ENCODE data around the gene MORN1.
"Not testable (repeated sequence)": the region's sequence is repeated elsewhere in the genome, so short reads cannot be mapped to it uniquely, and the experiment has no call there.

MORN1 gene

DNA sequence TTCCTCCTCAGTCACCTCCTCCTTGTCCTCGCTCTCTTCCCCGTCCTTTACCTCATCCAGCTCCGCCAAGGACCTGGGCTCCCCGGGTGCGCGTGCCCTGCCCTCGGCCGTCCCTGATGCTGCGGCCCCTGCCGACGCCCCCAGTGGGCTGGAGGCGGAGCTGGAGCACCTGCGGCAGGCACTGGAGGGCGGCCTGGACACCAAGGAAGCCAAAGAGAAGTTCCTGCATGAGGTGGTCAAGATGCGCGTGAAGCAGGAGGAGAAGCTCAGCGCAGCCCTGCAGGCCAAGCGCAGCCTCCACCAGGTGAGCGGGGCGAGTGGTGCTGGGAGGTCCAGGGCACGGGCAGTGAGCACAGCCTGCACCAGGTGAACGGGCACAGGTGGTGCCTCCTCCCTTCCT, 87.1 kb downstream of the MORN1 start:
- DNase-seq (ENCODE audit: low spot score): no peak

- DNase-seq (ENCODE audit: low spot score): no peak
Observed at GRCh38 chr1:2303781-2304180, 87.6 kb downstream of the MORN1 start.

DNA sequence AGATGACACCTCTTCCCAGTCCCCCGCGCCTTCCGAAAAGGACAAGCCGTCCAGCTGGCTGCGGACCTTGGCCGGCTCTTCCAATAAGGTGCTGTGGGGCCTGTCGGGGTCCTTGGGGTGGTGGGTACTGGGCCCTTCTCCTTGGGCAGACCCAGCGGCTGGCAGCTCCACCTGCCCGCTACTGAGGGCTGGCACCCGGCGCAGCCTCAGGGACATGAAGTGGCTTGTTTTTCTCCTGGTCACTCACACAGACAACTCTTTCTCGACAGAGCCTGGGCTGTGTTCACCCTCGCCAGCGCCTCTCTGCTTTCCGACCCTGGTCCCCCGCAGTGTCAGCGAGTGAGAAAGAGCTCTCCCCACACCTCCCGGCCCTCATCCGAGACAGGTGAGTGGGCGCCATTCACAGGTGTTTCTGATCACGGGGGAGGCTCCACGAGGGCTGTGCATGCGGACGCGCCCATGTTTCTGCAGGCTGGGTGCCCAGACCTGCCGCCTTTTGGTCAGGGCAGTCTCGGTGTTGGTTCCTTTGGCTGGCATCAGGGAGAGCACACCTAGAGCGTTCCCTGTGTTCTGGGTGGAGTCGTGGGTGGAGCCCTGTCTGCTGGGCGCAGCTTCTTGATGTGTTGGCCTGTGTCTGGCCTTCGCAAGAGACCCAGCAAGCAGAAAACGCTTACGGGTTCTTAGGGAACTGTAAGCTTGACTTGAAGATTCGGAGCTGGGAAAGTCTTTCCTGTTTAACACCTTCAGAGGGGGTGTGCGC, 88.2 kb downstream of the MORN1 start:
- no peak for DNase-seq (ENCODE audit: low spot score)

- no peak for DNase-seq (ENCODE audit: low spot score)
Observed at GRCh38 chr1:2302292-2302925, 88.9 kb downstream of the MORN1 start.

DNA sequence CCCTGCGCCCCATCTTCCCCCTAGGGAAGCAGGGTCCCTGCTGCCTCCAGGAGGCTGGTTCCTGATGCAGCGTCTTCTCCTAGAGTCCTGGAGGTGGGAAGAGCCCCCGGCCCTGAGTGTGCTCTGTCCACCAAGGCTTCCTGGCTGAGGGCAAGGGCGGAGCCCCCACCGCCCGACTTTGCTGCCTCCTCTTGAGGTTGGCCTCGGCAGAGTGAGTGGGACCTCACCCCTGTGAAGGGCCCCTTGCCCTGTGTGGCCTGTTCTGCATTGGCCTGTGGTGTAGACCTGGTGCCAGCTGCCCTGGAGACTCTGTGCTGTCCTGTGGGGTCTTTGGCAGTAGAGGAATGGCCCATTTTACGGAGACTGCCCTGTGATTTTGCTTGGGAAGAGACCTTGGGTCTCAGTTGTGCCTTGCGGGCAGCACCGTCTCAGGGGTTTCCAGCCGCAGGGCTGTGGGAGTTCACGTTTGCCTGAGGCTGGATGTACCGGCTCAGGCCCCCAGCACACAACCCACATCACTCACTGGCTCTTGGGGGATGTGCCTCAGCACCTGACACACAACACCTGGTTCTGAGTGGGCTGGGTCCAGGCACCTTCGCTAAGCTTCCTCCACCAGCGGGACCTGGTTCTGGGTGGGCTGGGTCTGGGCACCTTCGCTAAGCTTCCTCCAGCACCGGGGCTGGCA, 89.6 kb downstream of the MORN1 start:
- DNase-seq (ENCODE audit: low spot score): no peak

- DNase-seq (ENCODE audit: low spot score): peak; percentile 84
Observed at GRCh38 chr1:2300851-2301606, 90.3 kb downstream of the MORN1 start.

DNA sequence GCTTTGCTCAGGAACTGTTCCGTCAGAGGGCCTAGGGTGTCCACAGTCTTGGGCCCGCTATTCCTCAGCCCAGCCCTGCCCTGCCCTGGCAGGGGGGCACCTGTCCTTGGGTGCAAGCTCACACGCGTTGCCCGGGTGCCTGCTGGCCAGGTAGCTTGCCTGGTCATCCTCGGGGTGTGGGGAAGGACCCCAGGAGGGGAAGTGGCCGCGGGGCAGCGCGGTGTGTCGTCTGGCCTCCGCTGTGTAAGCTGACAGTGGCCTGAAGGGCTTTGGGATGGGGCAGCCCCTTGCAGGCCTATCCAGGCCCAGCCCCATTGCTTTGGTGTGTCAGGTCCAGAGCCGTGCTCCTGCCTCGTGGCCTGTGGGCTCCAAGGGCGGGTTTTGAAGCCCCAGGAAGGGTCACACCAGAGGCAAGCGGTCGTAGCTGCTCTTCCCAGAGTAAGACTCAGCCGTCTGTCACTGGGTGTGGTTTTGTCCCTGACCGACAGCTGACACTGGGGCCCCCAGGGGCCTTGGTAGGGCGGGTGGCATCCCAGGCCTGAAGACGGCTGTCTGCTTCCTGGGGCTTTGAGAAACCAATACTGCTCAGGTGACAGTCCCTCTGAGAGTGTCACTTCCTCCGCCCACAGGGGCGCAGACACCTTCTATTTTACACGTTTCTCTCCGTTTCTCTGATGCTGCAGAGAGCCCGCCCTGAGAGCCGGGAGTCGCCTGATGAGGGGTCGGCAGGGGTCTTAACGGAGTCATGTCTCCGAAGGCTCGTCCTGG, 91.2 kb downstream of the MORN1 start:
- peak; percentile 81 for DNase-seq (ENCODE audit: low spot score)

DNA sequence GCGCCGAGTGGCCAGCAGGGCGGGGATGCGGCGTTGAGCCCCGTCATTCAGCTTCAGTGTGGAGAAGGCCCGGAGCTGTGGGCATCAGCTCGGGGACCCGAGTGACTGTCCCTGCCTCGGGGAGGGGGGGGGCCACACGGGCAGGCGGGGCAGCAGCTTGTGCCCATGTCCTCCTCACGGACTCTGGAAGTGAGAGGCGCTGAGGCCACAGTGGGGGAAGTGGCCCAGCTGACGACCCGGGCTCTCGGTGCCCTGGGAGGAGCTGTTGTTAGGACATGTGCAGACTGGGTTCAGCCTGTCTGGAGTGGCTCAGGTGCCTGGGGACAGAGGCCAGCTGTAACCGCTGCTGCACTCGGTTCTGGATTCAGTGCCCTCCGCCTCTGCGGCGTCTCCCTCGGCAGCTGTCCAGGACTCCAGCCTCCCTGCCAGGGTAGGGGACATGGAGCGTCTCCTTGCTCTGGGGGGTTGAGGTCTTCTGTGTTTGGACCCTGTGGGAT, 92.2 kb downstream of the MORN1 start:
- DNase-seq (ENCODE audit: low spot score): no peak

- DNase-seq (ENCODE audit: low spot score): no peak
Observed at GRCh38 chr1:2298685-2299084, 92.7 kb downstream of the MORN1 start.

DNA sequence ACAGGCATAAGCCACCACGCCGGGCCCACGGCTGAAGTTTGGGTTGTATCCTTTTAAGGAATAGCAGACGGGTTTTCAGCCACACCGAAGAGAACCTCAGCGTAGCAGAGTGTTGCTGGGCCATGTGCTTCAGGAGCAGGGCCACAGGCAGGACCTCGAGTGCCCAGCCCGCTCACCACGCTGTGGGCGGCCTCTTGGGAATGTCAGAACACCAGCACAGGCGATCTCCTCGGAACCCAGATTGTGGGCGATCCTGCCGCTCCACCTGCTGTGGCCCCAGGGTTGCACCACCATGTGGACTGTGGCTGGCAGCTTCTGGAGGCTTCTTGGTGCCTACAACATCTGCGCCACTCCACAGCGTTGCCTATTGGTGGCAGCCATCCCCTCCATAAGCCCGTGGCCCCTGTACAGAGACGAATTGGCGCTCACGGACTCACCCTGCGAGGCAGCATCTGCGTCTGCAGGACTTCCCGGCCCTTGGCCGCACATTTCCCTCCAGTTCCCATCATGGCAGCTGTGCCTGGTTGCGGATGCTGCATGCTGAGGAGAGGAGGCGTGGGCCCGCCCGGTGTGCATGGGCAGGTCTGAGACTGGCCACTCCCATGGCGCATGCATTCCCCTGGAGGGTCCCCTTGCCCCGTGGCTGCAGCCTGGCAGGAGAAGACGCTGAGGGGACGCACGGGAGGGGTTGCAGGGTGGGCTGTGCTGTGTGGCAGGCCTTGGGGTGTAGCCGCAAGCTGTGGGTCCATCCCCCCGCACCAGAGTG, 93.9 kb downstream of the MORN1 start:
- DNase-seq (ENCODE audit: low spot score): no peak

DNA sequence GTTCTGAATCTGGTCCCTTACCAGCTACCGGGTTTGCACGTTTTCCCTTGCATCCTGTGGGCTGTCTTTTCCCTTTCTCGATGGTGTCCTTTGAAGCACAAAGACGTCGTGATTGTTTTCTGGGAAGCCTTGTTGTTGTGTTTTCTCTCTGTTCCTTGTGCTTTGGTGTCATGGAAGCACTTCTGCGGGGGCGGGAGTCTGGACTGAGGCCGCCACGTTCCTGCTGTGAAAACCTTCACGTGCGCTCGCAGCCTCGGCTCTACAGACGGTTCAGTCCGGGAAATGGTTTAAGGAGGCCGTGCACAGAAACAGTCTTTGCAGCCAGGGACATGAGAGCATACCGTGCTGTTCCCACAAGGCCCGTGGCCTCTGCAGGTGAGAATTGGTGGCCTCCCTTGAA, 94.7 kb downstream of the MORN1 start:
- DNase-seq (ENCODE audit: low spot score): no peak

DNA sequence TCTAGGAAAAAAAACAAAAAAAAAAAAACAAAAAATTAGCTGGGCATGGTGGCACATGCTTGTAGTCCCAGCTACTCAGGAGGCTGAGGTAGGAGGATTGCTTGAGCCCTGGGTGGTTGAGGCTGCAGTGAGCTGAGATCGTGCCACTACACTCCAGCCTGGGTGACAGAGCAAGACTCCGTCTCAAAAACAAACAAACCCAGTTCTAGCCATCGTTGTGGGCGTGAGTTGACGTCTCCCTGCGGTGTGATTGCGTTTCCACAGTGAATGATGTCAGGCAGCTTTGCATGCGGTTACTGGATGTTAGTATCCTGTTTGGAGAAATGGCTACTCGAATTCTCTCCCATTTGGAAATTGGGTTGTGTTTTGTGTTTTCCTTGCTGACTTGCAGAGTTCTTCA, 95.1 kb downstream of the MORN1 start:
- DNase-seq (ENCODE audit: low spot score): not testable (repeated sequence)

DNA sequence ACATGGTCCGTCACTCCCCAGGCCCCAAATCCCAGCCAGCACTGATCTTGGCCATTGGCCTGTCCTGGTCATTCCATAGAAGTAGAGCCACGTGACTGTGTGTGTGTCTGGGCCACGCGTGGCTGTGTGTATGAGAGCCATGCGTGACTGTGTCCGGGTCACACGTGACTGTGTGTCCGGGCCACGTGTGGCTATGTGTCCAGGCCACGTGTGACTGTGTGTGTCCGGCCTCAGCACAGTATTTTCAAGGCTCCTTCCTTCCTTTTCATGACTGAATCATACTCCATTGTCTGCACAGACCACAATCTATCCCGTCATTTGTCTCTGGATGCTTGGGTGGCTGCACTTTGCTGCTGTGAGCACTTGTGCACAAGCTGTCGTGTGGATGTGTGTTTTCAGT, 95.8 kb downstream of the MORN1 start:
- DNase-seq (ENCODE audit: low spot score): no peak

DNA sequence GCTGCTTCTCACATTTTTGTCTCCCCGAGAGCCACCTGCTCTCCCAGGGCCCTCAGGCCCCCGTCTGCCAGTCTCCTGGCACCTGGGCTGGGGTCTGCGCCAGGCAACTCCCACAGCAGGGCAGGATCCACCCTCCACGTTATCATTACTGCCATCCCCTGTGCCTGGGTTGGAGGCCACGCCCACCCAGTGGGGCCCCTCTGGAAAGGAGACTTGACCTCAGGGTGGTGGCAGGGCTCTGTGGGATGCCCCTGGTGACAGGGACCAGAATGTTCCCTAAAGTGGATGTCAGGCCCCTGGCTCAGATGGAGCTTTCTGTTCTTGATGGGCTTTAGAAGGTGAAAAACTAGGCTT, 96.7 kb downstream of the MORN1 start:
- DNase-seq (ENCODE audit: low spot score): no peak

DNA sequence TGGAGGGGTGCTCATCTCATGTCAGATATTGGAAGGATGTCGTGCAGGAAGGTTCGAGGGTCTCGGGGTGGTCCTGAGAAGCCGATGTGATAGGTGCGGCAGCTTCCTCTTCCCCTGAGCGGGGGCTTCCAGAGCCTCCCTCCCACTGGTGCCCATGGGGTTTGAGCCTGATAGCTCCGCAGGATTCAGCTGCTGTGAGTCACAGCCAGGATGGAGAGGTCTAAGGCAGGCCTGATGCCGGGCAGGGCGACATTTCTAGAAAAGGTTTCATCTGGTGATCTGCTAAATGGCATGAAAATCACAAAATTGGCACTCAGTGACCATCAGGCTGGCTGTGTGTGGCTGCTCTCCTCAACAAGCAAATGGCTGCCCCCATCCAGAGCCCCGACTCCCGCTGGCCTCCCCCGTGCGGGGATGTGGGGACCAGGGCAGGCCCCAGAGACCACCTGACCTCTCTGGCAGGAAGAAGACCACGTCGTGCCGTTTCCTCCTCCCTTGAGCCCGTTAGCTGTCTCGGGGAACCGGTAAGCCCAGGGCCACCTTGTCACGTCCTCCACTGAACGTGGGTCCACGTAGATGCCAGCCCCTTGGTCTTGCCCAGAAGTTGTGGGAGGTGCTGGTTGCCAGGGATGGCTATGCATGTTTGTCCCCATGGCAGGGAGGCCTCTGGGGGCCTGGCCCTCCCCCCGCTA, 97.2 kb downstream of the MORN1 start:
- no peak for DNase-seq (ENCODE audit: low spot score)

GRCh38 chr1:2292725-2293450, 98.5 kb downstream of the MORN1 start:
- no peak for DNase-seq (ENCODE audit: low spot score)

DNA sequence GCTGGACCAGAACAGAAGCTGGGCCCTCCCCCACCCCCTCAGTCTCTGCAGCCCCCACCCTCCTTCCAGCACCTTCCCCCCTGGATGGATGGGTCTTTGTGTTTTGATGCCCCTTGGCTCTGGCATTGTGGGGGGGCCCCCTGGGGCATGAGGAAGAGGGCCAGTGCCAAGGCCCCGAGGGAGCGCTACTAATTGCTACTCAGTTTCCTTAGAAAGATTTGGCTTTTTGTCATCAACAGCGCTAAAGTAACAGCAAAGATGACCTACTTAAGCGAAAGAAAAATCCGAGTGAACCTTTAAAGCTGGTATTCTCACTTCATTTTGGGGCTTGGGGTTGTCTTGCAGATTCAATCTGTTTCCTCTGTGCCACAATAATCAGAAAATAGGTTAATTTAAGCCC, 99.8 kb downstream of the MORN1 start:
- no peak for DNase-seq (ENCODE audit: low spot score)

GRCh38 chr1:2290595-2291510, 100.5 kb downstream of the MORN1 start:
- peak; percentile 46 for DNase-seq (ENCODE audit: low spot score)

- no peak for DNase-seq (ENCODE audit: low spot score)
Observed at GRCh38 chr1:2290171-2290578, 101.2 kb downstream of the MORN1 start.

All from germinal center (tissue), 1 donor.